Aorta (tissue), 5 donors: ENCODE measurements around the gene PTPRD. TPM values are rescaled to one million over a fixed set of nuclear protein-coding genes. Genes with fewer than 3 reads are reported as not detected.

Experiments
- ATAC-seq: fragments of 200-7000 bp; cut with Tn5 transposase; one replicate; pipeline ENCODE4 v1.9.1; 2022; ENCODE audit warnings: moderate library complexity; ENCODE audit not compliant: low FRiP score
- DNase-seq, 2 donors: peaks; one replicate each; pipeline ENCODE4 v3.0.0-alpha.2; 2020
- H3K27ac ChIP-seq, 2 donors: one replicate each; pipeline ENCODE4 v1.5.1; 2013; ENCODE audit warnings: low read length in 2 of 2, mild to moderate bottlenecking in 2 of 2, moderate library complexity in 2 of 2, control low read depth in 1 of 2, inconsistent platforms in 1 of 2, low read depth in 1 of 2
- H3K27me3 ChIP-seq, 2 donors: one replicate each; pipeline ENCODE4 v1.6.1; 2013; ENCODE audit warnings: control low read depth in 1 of 2, low read length in 1 of 2, mild to moderate bottlenecking in 1 of 2, moderate library complexity in 1 of 2; ENCODE audit not compliant: insufficient read depth in 2 of 2, control insufficient read depth in 1 of 2
- H3K36me3 ChIP-seq, 2 donors: one replicate each; pipeline ENCODE4 v1.6.1; 2013; ENCODE audit warnings: control low read depth in 1 of 2, low read length in 1 of 2, mild to moderate bottlenecking in 1 of 2; ENCODE audit not compliant: insufficient read depth in 2 of 2, control insufficient read depth in 1 of 2
- H3K4me1 ChIP-seq, 2 donors: one replicate each; pipeline ENCODE4 v1.6.1; 2013; ENCODE audit warnings: low read length in 2 of 2, control low read depth in 1 of 2, mild to moderate bottlenecking in 1 of 2, moderate library complexity in 1 of 2; ENCODE audit not compliant: insufficient read depth in 2 of 2, control insufficient read depth in 1 of 2
- H3K4me3 ChIP-seq, 2 donors: one replicate each; pipeline ENCODE4 v1.5.1; 2013; ENCODE audit warnings: low read length in 2 of 2, control low read depth in 1 of 2, mild to moderate bottlenecking in 1 of 2
- H3K9me3 ChIP-seq: one replicate; pipeline ENCODE4 v1.6.1; 2013; ENCODE audit warnings: mild to moderate bottlenecking, low read length; ENCODE audit not compliant: control insufficient read depth
- WGBS, 2 donors: extraction: QIAGEN DNeasy Blood & Tissue Kit; methylation state at CpG; one replicate each; pipeline ENCODE4 v1.1.7; 2013; 5-methylcytosine and 5-hydroxymethylcytosine counted together
- intact Hi-C, 2 donors: fragments of 100-400 bp; cut with DNase I; formaldehyde crosslinking; loops; one replicate each; pipeline versions ENCODE4 v1.14.2 to v1.15.0; 2022
- polyA plus RNA-seq, 2 donors: library from polyadenylated mRNA; stranded (reverse); fragments of 200-250 nt; gene quantifications; one replicate each; pipeline ENCODE4 v1.2.3, GENCODE V29; 2013
- total RNA-seq, 2 donors: library from RNA; stranded (reverse); fragmentation: NEBNext Ultra II Directional; extraction: Animal tissue kit (Norgen Biotek cat#: 25700); gene quantifications; one replicate each; pipeline ENCODE4 v1.2.1, GENCODE V29; 2021
- donor health status: healthy with polysubstance abuse.
- donor health status: Bipolar disorder and iron deficiency.
- donor health status: DM: no; HTN: no; CAD: no.
- donor health status: DM: no; HTN: no; CAD: no.
- donor health status: DM: yes; HTN: yes; CAD: no.

The PTPRD gene
- total and polyA plus RNA-seq, 4 donors: 1.5 to 92.0 (median 29.4) TPM

DNA sequence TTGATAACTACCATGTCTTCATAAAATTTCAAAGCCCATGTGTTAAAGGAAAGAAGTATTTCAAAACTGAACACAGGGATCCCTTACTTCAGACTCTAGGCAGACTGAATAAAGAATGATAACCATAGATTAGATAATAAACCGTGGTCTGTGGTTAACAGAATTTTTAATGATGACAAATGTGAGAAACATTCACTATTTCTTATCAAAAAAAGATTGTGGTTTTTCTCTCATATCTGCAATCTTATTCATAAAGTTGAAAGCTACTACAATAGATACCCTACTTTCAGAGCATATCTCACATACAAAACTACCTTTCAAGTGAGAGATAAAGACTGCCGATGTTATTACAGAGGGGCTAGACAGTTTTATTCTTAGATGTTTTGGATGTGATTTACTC, 1996.4 kb downstream of the PTPRD start:
- DNase-seq (no peak), ATAC-seq (no peak)
- H3K4me3 ChIP-seq: no peak overlapping the region
- H3K27me3 ChIP-seq: no peaks in the 10 kb centered on the region
- H3K27ac ChIP-seq: no peak overlapping the region
- no peaks in the 10 kb centered on the region for H3K36me3 ChIP-seq
- peaks cover 3% of the 10 kb centered on the region in 2 donors for H3K4me1 ChIP-seq
- 32 to 40% methylated on average over 2 of the region's 2 CpGs for WGBS, 2 donors
- H3K9me3 ChIP-seq: no peaks in the 10 kb centered on the region
- intact Hi-C loops: loop anchor here in 1 of 2 donors (10.0 kb wide), 1 partner anchor 58 kb away; no protein-coding TSS in a partner anchor

GRCh38 chr9:8614926-8615440, 1997.8 kb downstream of the PTPRD start:
- Histone ChIP-seq H3K4me3 (no peak overlapping the region), H3K9me3 (no peaks in the 10 kb centered on the region), H3K27me3 (no peaks in the 10 kb centered on the region), H3K36me3 (no peaks in the 10 kb centered on the region), H3K27ac (no peak overlapping the region), H3K4me1 (peaks cover 3% of the 10 kb centered on the region in 2 donors)
- intact Hi-C loops: loop anchor here in 1 of 2 donors (10.0 kb wide), 1 partner anchor 60 kb away; no protein-coding TSS in a partner anchor
- DNase-seq (no peak), ATAC-seq (no peak)
- WGBS, 2 donors: 92 to 94% methylated on average over 3 of the region's 3 CpGs

DNA sequence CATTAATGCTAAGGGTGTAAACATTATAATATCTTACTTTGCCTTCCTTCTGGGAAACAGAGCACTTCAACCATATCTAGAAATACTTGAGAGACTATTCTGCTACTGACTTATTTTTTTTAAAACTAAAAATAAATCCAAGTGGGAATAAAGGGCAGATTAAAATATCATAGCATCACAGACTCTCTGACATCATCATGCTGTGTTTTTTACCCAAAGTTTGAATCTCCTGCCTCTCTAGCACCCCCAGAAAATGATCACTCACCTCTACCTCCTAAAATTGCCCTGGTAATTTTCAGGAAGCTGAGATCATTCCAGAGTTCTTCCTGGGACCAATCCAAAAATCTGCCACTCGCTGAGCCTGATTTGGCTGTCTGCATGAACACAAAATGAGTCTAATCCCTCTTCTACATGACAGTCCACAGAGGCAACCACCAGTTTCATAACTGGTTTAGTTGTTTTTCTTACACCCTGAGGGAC, 1999.4 kb downstream of the PTPRD start:
- Histone ChIP-seq H3K4me3 (peak overlapping the region in 1 of 2 donors; percentile 41), H3K9me3 (no peaks in the 10 kb centered on the region), H3K4me1 (peaks cover 3% of the 10 kb centered on the region in 2 donors), H3K27me3 (no peaks in the 10 kb centered on the region), H3K36me3 (no peaks in the 10 kb centered on the region), H3K27ac (no peak overlapping the region)
- no peak for DNase-seq
- 6% methylated on average over 1 of the region's 1 CpG for WGBS, 2 donors
- peak; percentile 54 for ATAC-seq
- intact Hi-C loops: loop anchor here in 1 of 2 donors (10.0 kb wide), 1 partner anchor 61 kb away; no protein-coding TSS in a partner anchor

DNA sequence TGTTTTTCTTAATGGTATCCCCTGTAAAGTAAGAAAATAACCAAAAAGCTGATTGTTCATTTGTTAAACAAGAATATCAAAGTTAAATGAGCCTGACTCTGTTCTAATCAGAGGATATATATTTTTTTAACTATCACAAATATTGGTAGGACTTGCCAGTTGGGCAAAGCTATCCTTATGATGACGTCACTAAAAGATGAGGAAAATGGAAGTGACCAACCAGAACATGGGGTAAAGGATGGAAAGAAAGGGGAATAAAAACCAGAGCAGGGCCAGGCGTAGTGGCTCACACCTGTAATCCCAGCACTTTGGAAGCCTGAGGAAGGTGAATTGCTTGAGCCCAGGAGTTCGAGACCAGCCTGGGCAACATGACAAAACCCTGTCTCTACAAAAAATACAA, 2001.6 kb downstream of the PTPRD start:
- Histone ChIP-seq H3K36me3 (no peaks in the 10 kb centered on the region), H3K4me1 (peaks cover 3% of the 10 kb centered on the region in 2 donors), H3K27ac (no peak overlapping the region), H3K27me3 (no peaks in the 10 kb centered on the region), H3K9me3 (no peaks in the 10 kb centered on the region), H3K4me3 (no peak overlapping the region)
- ATAC-seq: no peak
- no peak for DNase-seq
- intact Hi-C loops: loop anchor here in 1 of 2 donors (10.0 kb wide), 1 partner anchor 64 kb away; no protein-coding TSS in a partner anchor
- WGBS, 2 donors: 88 to 89% methylated on average over 3 of the region's 3 CpGs

DNA sequence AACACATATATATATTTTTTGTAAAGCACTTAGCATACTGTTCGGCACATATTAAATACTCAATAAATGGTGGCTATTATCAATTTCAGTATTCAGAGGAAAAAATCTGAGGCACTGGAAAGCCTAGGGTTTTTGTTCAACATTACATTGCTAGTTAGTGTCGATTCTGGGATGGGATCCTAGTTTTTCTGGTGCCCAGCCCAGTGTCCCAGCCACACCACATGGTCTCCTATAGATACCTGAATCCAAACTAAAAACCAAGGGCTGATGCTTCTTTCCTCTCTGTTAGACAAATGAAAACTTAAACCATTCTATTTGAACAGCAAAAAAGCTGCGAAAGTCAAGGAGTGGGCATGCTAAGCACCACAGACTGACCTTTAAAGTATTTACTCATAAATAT, 2002.5 kb downstream of the PTPRD start:
- DNase-seq: no peak
- Histone ChIP-seq H3K36me3 (no peaks in the 10 kb centered on the region), H3K4me1 (peaks cover 3% of the 10 kb centered on the region in 2 donors), H3K27ac (no peak overlapping the region), H3K9me3 (no peaks in the 10 kb centered on the region), H3K4me3 (no peak overlapping the region), H3K27me3 (no peaks in the 10 kb centered on the region)
- ATAC-seq: no peak
- intact Hi-C loops: loop anchor here in 1 of 2 donors (10.0 kb wide), 1 partner anchor 65 kb away; no protein-coding TSS in a partner anchor
- 48 to 60% methylated on average over 3 of the region's 3 CpGs for WGBS, 2 donors

GRCh38 chr9:8605096-8605495, 2007.7 kb downstream of the PTPRD start:
- H3K4me1 ChIP-seq: peaks cover 2 to 3% of the 10 kb centered on the region in 2 donors
- intact Hi-C loops: no loop called here
- H3K27ac ChIP-seq: no peak overlapping the region
- no peak for ATAC-seq
- no peak overlapping the region for H3K4me3 ChIP-seq
- DNase-seq: no peak
- no peaks in the 10 kb centered on the region for H3K27me3 ChIP-seq
- H3K9me3 ChIP-seq: no peaks in the 10 kb centered on the region
- no peaks in the 10 kb centered on the region for H3K36me3 ChIP-seq
- WGBS, 2 donors: 90 to 92% methylated on average over 2 of the region's 2 CpGs

- ATAC-seq (no peak), DNase-seq (no peak)
- Histone ChIP-seq H3K36me3 (no peaks in the 10 kb centered on the region), H3K27me3 (no peaks in the 10 kb centered on the region), H3K4me1 (peaks cover 2 to 3% of the 10 kb centered on the region in 2 donors), H3K9me3 (no peaks in the 10 kb centered on the region), H3K4me3 (no peak overlapping the region), H3K27ac (no peak overlapping the region)
- whole genome bisulfite sequencing, 2 donors: 82 to 86% methylated on average over 1 of the region's 1 CpG
- intact Hi-C loops: no loop called here
Measured at GRCh38 chr9:8604201-8604600, 2008.6 kb downstream of the PTPRD start.

DNA sequence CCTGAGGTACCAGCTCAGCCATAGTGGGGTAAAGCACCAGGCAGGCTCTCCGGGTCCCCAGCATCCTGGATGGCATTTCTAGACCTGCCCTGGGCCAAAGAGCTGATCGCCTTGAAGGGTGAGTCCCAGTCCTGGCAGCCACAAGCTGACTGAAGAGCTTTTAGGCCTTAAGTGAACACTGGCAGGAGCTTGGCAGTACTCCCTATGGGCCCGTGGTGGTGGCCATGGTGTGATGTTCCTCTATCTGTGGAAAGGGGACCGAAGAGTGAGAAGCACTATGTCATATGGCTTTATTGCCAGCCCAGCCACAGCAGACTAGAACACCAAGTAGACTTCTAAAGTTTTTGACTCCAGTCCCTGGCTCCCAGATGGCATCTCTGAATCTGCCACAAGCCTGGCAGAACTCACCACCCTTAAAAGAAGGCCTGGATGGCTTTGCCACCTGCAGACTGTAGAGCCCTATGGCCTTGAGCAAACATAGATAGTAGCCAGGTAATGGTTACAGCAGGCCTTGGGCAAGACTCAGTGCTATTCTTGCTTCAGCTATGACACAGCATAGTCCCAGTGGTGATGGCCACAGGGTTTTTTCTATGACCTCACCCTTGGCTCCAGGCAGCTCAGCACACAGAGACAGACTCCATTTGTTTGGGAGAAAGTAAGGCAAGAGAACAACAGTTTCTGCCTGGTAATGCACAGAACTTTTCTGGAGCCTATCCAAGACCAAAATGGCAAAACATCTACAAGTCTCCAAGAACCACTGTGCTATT, 2011.7 kb downstream of the PTPRD start:
- DNase-seq (no peak), ATAC-seq (peak; percentile 61)
- H3K4me1 ChIP-seq: peaks cover 2 to 3% of the 10 kb centered on the region in 2 donors
- 81 to 88% methylated on average over 4 of the region's 4 CpGs for WGBS, 2 donors
- no peak overlapping the region for H3K27ac ChIP-seq
- H3K9me3 ChIP-seq: no peaks in the 10 kb centered on the region
- H3K36me3 ChIP-seq: no peaks in the 10 kb centered on the region
- H3K27me3 ChIP-seq: no peaks in the 10 kb centered on the region
- no peak overlapping the region for H3K4me3 ChIP-seq
- intact Hi-C loops: no loop called here
